Measurements from ENCODE around the gene RAB1B.
"Not testable (repeated sequence)": the region's sequence is repeated elsewhere in the genome, so short reads cannot be mapped to it uniquely, and the experiment has no call there.

The RAB1B gene

DNA sequence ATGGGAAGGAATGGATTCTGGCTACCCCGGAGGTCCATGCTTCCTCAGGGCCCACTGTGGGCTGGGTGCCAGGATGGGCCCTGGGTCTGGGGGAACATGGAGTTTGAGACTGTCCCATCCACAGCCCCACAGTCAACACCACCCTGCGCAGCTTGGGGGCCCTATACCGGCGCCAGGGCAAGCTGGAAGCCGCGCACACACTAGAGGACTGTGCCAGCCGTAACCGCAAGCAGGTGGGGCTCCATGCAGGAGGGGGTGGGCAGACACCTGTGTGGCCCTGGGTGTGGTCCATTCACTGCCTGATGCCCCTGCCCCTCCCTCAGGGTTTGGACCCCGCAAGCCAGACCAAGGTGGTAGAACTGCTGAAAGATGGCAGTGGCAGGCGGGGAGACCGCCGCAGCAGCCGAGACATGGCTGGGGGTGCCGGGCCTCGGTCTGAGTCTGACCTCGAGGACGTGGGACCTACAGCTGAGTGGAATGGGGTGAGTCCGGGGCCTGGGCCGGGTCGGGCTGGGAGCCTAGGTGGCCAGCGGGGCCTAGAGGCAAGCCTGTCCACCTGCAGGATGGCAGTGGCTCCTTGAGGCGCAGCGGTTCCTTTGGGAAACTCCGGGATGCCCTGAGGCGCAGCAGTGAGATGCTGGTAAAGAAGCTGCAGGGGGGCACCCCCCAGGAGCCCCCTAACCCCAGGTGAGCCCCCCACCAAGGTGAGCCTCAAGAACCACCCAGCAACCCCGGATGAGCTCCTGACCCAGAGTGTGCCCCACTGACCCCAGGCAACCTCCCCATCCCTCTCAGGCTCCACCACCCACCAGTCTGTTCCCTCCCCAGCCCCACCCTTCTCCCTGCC is 2.7 kb upstream of the RAB1B start:
- no peak overlapping the region for H3K4me3 Mint-ChIP-seq
- DNase-seq (no peak), ATAC-seq (replicated peaks) (no peak)
- peaks cover 63% of the 10 kb centered on the region for H3K36me3 Mint-ChIP-seq (ENCODE audit: insufficient read depth)
- no peaks in the 10 kb centered on the region for H3K27me3 Mint-ChIP-seq
- peaks cover 28 to 29% of the 10 kb centered on the region in 2 donors for H3K4me1 Mint-ChIP-seq (ENCODE audit: low read depth in 2 of 2)
- no peaks in the 10 kb centered on the region for H3K9me3 Mint-ChIP-seq
- H3K27ac Mint-ChIP-seq = peak overlapping the region in 1 of 2 donors; percentile 46

DNA sequence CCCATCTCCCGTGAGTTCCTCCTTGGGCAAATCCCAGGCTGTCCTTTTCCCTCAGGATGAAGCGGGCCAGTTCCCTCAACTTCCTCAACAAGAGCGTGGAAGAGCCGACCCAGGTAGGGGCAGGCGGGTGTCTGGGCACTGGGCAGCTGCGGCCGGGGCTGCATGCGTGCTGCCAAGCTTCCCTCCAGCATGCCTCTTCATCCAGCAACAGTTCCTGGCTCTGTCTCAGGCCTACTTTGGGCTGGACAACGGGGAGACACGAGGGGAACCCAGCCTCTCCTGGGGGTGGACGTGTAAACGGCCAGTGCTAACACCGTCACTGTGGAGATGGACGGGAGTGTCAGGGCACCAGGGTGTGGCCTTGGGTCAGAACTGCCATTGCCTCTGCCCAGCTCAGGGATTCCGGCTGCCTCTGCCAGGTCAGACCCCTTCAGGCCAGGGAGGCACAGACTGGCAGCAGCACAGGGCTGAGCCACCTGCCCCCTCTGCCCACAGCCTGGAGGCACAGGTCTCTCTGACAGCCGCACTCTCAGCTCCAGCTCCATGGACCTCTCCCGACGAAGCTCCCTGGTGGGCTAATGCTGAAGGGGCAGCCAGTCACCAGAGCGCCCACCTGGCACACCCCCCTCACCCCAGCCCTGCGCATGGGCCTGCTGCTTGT is 1.9 kb upstream of the RAB1B start:
- no peaks in the 10 kb centered on the region for H3K9me3 Mint-ChIP-seq
- H3K36me3 Mint-ChIP-seq (ENCODE audit: insufficient read depth) = peaks cover 65% of the 10 kb centered on the region
- no peak for DNase-seq
- H3K27me3 Mint-ChIP-seq = no peaks in the 10 kb centered on the region
- no peak for ATAC-seq (replicated peaks)
- peak overlapping the region; percentile 89 to 97 for H3K27ac Mint-ChIP-seq
- H3K4me1 Mint-ChIP-seq (ENCODE audit: low read depth in 2 of 2) = peaks cover 32 to 33% of the 10 kb centered on the region in 2 donors
- peak overlapping the region; percentile 93 to 96 for H3K4me3 Mint-ChIP-seq

DNA sequence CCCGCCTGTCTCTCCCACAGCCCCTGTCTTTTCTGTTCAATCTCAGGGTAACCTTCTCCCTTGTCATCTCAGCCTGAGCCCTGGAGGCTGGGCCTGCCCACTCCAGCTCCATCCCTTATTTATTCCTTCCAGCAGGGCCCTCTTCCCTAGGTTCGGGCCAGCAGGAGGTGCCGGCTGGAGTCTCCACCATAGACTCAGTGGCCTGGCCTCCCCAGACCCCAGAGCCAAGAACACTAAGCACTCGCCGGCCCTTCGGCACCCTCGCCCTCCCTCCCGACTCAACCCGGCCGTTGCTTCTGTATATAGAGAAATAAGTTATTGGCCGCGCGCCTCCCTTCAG is 1.4 kb upstream of the RAB1B start:
- no peaks in the 10 kb centered on the region for H3K27me3 Mint-ChIP-seq
- H3K27ac Mint-ChIP-seq = peak overlapping the region; percentile 89 to 97
- H3K9me3 Mint-ChIP-seq = no peaks in the 10 kb centered on the region
- H3K36me3 Mint-ChIP-seq (ENCODE audit: insufficient read depth) = peaks cover 67% of the 10 kb centered on the region
- DNase-seq (no peak), ATAC-seq (replicated peaks) (no peak)
- peak overlapping the region; percentile 93 to 96 for H3K4me3 Mint-ChIP-seq
- peaks cover 36 to 38% of the 10 kb centered on the region in 2 donors for H3K4me1 Mint-ChIP-seq (ENCODE audit: low read depth in 2 of 2)

DNA sequence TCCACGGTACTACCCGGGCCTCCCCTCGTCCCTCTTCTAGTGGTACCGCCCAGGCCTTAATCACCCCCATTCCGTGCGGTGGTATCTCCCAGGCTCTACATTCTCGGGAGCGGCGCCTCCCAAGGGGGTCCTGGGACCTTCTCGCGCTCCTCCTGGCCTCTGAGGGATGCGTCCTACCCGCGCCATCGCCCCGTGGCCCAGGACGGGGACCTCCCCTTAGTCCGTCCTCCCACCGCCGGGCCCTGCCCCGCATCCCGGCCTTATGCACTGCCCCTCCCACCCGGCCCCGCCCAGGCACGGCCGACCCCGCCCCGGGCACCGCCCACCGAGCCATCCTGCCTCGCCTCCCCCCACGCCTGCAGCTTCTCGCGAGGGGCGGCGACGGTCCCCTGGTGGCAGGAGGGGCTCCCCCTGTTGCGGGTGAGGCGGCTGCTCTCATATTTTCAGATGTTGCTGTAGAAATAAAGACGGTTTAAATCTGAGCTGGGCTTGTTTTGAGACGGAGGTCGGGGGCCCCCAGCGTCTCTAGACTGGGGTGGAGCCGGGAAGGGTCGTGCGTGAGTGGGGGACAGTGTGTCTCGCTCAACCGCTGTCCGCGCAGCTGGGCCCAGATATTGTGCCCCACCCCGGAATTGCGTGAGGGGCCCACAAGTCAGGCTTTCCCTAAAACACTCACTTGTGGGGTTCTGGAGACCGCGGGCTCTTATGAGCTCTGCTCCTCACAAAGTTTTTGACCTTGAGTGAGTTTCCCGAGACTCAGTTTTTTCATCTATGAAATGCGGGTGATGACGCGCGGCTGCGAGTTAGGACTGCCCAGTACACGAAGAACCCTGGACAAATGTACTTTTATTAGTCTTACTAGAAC is 828 bp upstream of the RAB1B start:
- no peaks in the 10 kb centered on the region for H3K9me3 Mint-ChIP-seq
- no peaks in the 10 kb centered on the region for H3K27me3 Mint-ChIP-seq
- DNase-seq (peak; percentile 73 to 81 (median 76)), ATAC-seq (replicated peaks) (peak; percentile 58)
- peak overlapping the region; percentile 93 to 96 for H3K4me3 Mint-ChIP-seq
- H3K36me3 Mint-ChIP-seq (ENCODE audit: insufficient read depth) = peaks cover 65% of the 10 kb centered on the region
- H3K4me1 Mint-ChIP-seq (ENCODE audit: low read depth in 2 of 2) = peaks cover 42 to 43% of the 10 kb centered on the region in 2 donors
- H3K27ac Mint-ChIP-seq = peak overlapping the region; percentile 89 to 97

DNA sequence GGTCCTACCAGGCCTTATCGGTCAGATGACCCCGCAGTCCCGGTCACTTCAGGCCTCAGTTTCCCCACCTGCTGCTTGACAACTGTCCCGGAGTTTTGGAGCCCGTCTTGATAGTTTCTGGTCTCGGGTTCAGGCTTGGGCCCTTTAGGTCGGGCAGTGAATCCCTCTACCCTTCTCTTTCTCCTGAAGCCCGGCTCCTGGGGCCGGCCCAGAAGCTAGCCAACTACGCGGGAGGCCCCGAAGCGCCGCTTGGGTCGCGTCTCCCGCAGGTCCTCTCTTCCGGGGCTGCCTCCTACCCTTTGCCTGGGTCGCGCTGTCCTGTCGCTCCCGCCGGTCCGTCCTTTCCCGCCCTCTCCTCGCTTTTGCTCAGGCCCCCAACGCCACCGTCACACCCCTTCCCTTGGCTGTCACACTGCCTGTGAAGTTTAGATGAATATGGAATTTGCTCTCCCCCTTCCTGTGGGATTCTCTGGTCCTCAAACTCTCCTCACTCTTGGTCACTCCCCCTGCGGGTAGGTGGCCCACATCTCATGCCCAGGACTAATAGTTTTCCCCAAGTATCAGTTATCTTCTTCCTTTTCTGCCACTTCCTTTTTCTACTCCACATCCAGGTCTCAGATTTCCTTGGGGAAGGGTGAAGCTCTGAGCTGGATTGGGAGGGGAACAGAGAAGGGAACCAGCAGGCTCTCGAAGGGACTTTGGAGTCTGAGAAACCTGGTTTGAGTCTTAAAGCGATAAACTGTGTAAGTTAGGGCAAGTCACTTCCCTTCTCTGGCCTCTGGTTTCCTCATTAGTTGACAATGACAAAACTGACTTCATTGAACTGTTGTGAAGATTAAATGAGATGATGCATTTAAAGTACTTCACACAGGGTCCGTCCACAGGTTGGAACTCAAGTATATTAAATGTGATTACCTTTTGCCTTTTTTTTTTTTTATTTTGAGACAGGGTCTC is 790 bp downstream of the RAB1B start:
- Mint-ChIP-seq H3K36me3 (ENCODE audit: insufficient read depth) (peaks cover 72% of the 10 kb centered on the region), H3K27me3 (no peaks in the 10 kb centered on the region), H3K9me3 (no peaks in the 10 kb centered on the region), H3K4me3 (peak overlapping the region; percentile 93 to 96), H3K27ac (peak overlapping the region; percentile 89 to 97), H3K4me1 (ENCODE audit: low read depth in 2 of 2) (peaks cover 56 to 59% of the 10 kb centered on the region in 2 donors)
- no peak for DNase-seq
- ATAC-seq (replicated peaks) = no peak

DNA sequence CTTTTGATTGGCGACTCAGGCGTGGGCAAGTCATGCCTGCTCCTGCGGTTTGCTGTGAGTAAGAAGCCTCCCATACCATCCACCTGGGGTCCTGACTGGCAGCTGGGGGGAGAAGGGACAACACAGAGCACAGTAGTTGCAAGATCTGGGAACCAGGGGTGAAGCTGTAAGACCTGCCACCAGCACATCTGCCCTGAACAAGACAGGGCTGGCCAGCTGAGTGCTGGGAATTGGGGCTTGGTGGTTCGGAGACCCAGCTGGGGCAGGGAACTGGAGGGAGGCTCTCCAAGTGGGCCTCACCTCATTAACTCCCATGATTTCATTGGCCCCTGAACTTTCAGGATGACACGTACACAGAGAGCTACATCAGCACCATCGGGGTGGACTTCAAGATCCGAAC is 3.4 kb downstream of the RAB1B start:
- Mint-ChIP-seq H3K27me3 (no peaks in the 10 kb centered on the region), H3K9me3 (no peaks in the 10 kb centered on the region), H3K27ac (peak overlapping the region in 1 of 2 donors; percentile 88), H3K4me3 (peak overlapping the region; percentile 93 to 96), H3K4me1 (ENCODE audit: low read depth in 2 of 2) (peaks cover 60 to 69% of the 10 kb centered on the region in 2 donors), H3K36me3 (ENCODE audit: insufficient read depth) (peaks cover 80% of the 10 kb centered on the region)
- no peak for ATAC-seq (replicated peaks)
- DNase-seq = no peak

DNA sequence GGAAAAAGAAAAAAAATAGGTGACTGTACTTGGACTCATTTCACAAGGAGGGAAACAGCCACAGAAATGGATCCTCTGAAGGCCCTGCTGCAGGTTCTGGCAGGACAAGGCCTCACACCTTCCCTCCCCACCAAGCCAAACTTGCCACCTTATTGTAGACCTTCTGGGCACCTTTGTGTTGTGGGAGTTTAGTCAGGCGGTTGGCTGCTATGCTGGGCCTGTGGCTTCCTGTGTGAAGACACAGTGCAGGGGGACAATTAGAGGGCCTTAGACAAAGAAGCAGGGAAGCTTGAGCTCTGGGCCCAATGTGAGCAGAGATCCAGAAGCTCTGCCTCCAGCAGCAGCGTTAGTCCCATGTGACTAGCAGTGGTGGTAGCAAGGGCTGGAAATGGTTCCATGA is 4.2 kb downstream of the RAB1B start:
- Mint-ChIP-seq H3K27ac (peak overlapping the region; percentile 41 to 88), H3K27me3 (no peaks in the 10 kb centered on the region), H3K9me3 (no peaks in the 10 kb centered on the region), H3K4me3 (peak overlapping the region; percentile 93 to 96), H3K36me3 (ENCODE audit: insufficient read depth) (peaks cover 74% of the 10 kb centered on the region), H3K4me1 (ENCODE audit: low read depth in 2 of 2) (peaks cover 58 to 68% of the 10 kb centered on the region in 2 donors)
- peak; percentile 53 for ATAC-seq (replicated peaks)
- peak; percentile 58 to 63 (median 61) for DNase-seq

DNA sequence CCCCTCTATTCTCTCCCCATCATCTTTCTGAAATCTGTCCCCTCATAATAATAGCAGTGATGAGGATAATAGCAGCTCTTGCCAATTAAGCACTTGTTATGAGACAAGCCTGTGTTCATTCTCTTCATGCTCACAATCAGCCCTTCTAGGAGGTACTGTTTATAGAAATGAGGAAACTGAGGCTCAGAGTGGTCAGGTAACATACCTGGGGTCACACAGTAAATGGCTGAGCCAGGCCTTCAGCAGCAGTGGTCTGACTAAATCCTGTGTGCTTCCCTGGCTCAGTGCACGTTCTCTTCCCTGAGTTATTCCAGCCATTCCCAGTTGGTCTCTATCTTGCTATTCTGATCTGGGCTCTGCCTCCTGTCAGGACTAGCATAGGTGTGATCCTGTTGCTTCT is 5.8 kb downstream of the RAB1B start:
- no peaks in the 10 kb centered on the region for H3K27me3 Mint-ChIP-seq
- H3K4me1 Mint-ChIP-seq (ENCODE audit: low read depth in 2 of 2) = peaks cover 54 to 65% of the 10 kb centered on the region in 2 donors
- no peak for DNase-seq
- peaks cover 69% of the 10 kb centered on the region for H3K36me3 Mint-ChIP-seq (ENCODE audit: insufficient read depth)
- H3K27ac Mint-ChIP-seq = peak overlapping the region in 1 of 2 donors; percentile 88
- H3K9me3 Mint-ChIP-seq = no peaks in the 10 kb centered on the region
- H3K4me3 Mint-ChIP-seq = peak overlapping the region; percentile 0 to 96
- ATAC-seq (replicated peaks) = no peak

DNA sequence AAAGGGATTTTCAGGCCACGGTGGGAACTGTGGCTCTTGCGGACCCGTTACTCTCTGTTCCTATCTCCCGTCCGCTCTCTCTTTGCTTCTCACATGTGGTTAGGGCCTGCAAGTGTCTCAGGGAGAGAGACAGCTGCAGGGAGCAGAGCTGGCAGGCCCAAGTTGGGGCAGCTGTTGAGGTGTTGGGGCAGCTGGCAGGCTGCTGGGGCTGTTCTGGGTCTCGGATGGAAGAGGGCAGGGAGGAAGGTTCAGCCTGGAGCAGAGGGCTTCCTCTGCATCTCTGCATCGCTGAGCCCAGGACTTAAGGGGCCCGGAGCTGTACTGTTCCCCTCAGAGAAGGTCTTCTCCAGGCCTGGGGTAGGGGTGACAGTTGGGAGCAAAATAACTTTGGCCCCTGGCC is 7.0 kb downstream of the RAB1B start:
- H3K27ac Mint-ChIP-seq = peak overlapping the region in 1 of 2 donors; percentile 79
- H3K4me3 Mint-ChIP-seq = peak overlapping the region in 1 of 2 donors; percentile 38
- DNase-seq (no peak), ATAC-seq (replicated peaks) (no peak)
- peaks cover 62% of the 10 kb centered on the region for H3K36me3 Mint-ChIP-seq (ENCODE audit: insufficient read depth)
- H3K9me3 Mint-ChIP-seq = no peaks in the 10 kb centered on the region
- no peaks in the 10 kb centered on the region for H3K27me3 Mint-ChIP-seq
- peaks cover 48 to 59% of the 10 kb centered on the region in 2 donors for H3K4me1 Mint-ChIP-seq (ENCODE audit: low read depth in 2 of 2)

DNA sequence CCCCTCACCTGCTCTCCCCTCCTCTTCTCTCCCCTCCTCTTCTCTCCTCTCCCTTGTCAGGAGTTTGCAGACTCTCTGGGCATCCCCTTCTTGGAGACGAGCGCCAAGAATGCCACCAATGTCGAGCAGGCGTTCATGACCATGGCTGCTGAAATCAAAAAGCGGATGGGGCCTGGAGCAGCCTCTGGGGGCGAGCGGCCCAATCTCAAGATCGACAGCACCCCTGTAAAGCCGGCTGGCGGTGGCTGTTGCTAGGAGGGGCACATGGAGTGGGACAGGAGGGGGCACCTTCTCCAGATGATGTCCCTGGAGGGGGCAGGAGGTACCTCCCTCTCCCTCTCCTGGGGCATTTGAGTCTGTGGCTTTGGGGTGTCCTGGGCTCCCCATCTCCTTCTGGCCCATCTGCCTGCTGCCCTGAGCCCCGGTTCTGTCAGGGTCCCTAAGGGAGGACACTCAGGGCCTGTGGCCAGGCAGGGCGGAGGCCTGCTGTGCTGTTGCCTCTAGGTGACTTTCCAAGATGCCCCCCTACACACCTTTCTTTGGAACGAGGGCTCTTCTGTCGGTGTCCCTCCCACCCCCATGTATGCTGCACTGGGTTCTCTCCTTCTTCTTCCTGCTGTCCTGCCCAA is 7.7 kb downstream of the RAB1B start:
- Mint-ChIP-seq H3K36me3 (ENCODE audit: insufficient read depth) (peaks cover 59% of the 10 kb centered on the region), H3K4me3 (no peak overlapping the region), H3K4me1 (ENCODE audit: low read depth in 2 of 2) (peaks cover 46 to 58% of the 10 kb centered on the region in 2 donors), H3K27ac (peak overlapping the region in 1 of 2 donors; percentile 79), H3K27me3 (no peaks in the 10 kb centered on the region), H3K9me3 (no peaks in the 10 kb centered on the region)
- DNase-seq = no peak
- no peak for ATAC-seq (replicated peaks)

DNA sequence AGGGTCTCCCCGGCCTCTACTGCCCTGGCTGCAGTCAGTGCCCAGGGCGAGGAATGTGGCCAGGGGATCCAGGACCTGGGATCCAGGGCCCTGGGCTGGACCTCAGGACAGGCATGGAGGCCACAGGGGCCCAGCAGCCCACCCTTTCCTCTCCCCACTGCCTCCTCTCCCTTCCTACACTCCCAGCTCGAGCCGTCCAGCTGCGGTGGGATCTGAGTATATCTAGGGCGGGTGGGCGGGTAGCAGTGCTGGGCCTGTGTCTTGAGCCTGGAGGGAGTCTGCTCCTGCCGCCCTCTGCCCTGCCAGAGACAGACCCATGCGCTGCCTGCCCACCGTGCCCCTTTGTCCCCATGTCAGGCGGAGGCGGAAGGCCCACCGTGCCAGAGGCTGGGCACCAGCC is 8.2 kb downstream of the RAB1B start:
- not testable (repeated sequence) for H3K9me3 Mint-ChIP-seq; DNase-seq; H3K27me3 Mint-ChIP-seq; ATAC-seq (replicated peaks)
- Mint-ChIP-seq H3K36me3 (ENCODE audit: insufficient read depth) (peaks cover 59% of the 10 kb centered on the region), H3K27ac (peak overlapping the region; percentile 75 to 79), H3K4me1 (ENCODE audit: low read depth in 2 of 2) (peaks cover 50 to 57% of the 10 kb centered on the region in 2 donors), H3K4me3 (peak overlapping the region in 1 of 2 donors; percentile 41)

DNA sequence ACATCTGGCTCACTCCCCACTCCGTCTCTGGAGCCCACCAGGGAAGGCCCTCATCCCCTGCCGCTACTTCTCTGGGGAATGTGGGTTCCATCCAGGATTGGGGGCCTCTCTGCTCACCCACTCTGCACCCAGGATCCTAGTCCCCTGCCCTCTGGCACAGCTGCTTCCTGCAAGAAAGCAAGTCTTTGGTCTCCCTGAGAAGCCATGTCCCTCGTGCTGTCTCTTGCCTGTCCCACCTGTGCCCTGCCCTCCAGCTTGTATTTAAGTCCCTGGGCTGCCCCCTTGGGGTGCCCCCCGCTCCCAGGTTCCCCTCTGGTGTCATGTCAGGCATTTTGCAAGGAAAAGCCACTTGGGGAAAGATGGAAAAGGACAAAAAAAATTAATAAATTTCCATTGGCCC is 8.6 kb downstream of the RAB1B start:
- DNase-seq; H3K27me3 Mint-ChIP-seq; ATAC-seq (replicated peaks); H3K9me3 Mint-ChIP-seq: not testable (repeated sequence)
- Mint-ChIP-seq H3K36me3 (ENCODE audit: insufficient read depth) (peaks cover 59% of the 10 kb centered on the region), H3K27ac (peak overlapping the region; percentile 75 to 79), H3K4me1 (ENCODE audit: low read depth in 2 of 2) (peaks cover 49 to 53% of the 10 kb centered on the region in 2 donors), H3K4me3 (peak overlapping the region; percentile 41 to 48)

Data from effector memory CD8-positive, alpha-beta T cell (primary cell).